HS-5 (cell line): ENCODE data around the gene PDGFD.

Source experiments
- DNase-seq: peaks from one replicate; pipeline ENCODE4 v3.0.0-alpha.2; 2012; ENCODE audit warnings: low read depth

Gene PDGFD

DNA sequence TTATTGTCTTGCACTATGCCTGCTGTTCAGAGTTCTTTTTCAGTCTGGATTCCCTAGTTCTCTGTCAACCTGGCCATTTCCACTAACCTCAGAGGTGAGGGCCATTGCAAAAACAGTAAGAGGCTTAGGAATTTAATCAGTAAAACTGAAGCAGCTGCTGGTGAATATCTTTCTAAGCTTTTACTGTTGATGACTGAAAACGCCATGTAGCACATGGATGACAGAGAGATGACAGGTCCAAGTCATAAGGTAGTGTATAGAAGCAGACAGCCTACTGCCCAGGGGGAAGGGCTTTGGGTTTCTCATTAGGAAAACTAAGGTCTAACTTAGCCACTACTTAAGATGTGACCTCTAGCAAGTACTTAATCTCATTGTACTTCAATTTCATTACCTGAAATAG, 280.1 kb downstream of the PDGFD start:
- DNase-seq = no peak

DNA sequence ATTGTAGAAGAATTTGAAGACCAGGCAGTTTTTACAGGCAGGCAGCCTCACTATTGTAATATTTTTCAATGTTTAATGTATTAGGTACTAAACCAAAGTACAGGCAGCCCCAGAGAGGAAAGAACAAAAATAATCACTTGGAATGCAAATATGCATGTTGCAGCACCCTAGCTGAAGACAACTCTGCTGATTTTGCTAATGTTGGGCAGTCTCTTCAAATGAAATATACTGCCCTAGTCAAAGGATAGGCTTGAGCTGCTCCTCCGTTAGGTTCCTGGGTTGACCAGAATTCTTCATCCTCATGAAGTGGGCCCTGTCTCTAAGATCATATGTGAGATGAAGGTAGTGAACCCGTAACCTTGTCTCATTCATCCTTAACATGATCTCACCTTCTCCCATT, 280.7 kb downstream of the PDGFD start:
- no peak for DNase-seq

DNA sequence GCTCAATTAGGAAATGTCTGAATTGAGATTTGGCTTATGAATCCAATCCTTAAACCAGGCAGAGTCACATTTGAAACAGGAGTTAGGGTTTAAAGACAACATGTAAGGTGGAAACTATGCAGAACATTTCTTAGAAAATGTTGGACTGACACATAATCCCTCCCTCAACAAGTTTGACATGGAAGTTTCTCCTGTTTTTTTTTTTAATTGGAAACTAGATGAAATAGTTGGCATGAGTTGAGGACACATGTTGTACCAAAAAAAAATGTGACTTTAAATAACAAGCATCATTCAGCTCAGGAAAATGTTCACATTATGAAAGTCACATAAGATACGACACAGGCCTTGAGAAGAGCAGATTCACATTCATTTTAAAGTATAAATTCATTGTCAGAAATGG, 282.4 kb downstream of the PDGFD start:
- no peak for DNase-seq

DNA sequence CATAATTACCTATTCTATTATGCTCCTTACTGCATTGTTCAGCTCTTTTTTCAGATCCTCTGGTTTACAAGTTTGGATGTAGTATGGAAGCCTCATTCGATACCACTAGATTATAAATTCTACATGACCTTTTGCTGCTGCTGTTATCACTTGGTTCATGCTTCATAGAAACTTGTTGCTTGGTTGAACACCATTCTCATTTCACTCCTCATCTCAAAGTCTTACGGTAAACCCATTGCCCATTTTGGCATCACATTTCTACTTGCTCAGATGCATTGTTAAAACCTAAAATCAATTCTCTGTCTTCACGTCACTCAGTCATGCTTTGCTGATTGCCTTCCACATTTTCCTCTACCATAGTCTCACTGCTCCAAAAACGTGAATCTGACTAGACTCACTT, 283.0 kb downstream of the PDGFD start:
- no peak for DNase-seq

DNA sequence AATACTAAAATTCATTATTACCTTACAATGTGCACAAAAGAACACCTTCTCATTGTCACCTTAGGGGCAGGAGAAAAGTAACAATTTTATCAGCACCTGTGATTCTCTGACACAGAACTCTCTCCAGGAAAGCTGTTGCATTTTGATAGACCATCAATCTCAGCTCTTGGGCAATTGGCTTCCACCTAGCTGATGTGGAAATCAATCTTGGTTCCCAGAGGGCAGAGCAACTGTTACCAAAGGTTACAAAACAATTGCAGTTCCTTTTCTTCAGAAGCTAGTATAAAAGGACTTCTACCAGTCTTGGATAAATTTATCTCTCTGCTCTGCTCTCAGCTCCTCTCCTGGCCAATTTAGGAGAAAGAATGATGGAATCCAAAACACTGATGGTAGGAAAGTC, 285.3 kb downstream of the PDGFD start:
- no peak for DNase-seq

- DNase-seq = no peak
Observed at GRCh38 chr11:103877221-103877620, 286.7 kb downstream of the PDGFD start.

DNA sequence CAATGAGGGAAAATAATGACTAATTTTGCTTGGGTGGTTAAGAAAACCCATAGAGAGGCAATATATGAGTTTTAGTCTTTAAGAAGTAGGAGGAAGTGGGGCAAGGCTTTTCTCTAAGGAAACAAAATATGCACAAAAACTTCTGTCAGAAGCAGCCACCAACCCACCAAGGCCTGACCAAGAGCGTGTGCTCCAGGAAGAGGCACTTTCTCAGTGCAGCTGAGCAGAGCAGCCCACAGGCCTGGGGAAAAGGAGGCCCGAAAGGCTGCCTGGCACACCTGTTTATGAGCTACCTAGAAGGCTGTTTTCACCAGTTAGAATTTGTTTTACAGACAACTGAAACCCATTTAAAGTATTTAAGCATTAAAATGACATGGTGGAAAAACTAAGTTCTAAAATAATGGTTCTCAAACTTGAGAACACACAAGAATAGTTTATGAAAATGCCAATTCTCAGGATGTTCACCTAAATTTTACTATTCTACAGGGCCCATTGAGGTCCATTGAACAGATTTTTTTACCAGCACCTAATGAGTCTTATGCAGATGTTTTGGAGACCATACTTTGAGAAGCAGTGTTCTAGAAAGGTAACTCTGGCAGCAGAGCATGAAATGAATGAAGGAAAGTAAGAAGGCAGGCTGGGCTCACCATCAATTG, 288.0 kb downstream of the PDGFD start:
- no peak for DNase-seq

GRCh38 chr11:103872748-103873147, 291.2 kb downstream of the PDGFD start:
- no peak for DNase-seq

GRCh38 chr11:103871923-103872551, 291.9 kb downstream of the PDGFD start:
- no peak for DNase-seq

DNA sequence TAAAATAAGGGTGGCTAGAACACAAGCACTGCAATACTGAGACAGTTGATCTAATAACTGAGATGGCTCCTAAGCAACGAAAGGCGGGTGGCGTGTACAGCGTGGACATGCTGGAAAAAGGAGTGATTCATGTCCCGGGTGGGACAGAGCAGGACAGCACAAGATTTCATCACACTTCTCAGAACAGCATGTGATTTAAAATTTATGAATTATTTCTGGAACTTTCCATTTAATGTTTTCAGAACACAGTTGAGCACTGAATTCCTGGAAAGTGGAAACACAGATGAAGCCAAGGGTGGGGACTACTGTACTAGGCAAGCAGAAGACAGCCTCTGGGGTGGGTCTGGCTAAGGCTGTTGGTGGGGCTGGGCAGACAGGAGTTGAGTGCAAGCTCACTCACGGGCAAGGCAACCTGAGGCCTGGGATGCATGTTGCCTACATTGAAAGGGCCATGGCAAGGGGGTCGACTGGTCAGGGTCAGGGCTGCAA, 293.1 kb downstream of the PDGFD start:
- no peak for DNase-seq

- no peak for DNase-seq
Observed at GRCh38 chr11:103867481-103867880, 296.5 kb downstream of the PDGFD start.

DNA sequence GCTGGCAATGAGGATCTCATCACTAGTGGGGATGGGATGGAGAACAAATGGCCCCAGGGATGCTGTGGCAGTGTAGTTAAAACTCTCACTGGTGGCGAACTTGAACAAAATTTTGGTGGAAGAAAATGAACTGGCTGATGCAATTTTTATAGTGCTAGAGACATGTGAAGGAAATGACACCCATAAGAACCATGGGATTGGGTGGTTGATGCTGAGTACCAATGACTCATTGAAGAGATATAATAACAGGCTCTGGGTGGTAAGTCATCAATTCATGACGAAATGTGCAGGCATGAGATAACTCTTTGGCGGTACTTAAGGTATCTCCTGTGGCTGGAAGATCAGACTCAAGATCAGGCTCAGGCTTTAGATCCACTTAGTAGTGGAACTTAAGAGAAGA, 300.4 kb downstream of the PDGFD start:
- peak; percentile 46 for DNase-seq

- no peak for DNase-seq
Observed at GRCh38 chr11:103862802-103863174, 301.2 kb downstream of the PDGFD start.

DNA sequence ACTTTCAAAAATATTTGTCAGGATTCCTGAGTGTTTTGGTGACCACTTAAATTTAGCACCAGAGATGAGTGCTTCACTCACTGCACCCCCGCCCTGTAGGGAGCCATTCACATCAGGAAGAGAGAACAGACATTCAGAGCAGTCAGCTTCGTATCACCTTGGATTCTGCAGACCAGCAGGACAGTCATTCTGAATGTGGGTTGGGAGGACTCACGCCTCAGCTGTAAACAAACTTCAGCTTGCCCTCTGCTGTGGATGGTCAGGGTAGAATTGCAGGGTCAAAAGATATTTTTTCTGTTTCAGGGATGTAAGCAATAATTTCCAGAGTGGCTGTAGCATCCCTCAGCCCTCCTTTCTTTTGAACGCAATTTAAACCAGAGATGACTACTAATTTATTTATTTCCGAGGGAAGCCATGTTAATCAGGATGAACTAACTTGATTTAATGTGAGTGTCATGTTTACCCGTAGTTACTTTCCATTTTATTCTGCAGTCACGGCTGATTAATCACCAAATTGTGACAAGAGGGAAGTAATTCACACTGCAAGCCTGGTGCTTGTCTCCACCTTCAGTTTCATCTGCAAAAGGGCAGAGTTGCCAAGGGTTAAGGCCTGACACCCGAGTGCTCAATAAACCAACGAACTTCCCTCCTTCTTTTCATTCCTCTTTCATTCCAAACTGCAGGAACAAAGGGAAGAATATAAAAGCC, 301.7 kb downstream of the PDGFD start:
- no peak for DNase-seq
